Measurements from ENCODE around the gene DNMT3L. TPM values are rescaled to one million over a fixed set of nuclear protein-coding genes. Genes with fewer than 3 reads are reported as not detected.
A peak's percentile ranks its signal among the peaks of the same experiment; 100 is the strongest.

The DNMT3L gene
- total RNA-seq, 1 donor: not detected

DNA sequence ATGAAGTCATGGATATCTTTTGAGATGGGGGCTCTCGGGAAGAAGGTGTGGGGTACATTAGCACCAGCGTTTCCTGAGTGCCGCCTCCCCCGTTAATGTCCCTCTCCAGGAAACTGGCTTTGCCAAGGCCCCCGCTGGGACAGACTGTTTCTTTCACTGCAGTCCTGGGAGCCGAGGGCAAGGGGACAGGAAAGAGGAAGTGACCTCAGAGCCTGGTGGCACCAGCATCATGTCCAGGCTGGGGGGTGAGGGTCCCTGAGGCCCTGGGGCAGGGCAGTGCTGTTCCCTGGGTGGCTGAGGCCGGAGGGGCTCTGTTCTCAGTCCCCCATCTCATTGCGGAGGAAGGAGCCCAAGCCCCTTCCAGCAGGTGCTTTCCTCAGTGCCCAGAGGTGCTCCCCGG is 44.0 kb upstream of the DNMT3L start:
- no peak overlapping the region for H3K27ac ChIP-seq (ENCODE audit: low read depth, low read length)
- H3K4me3 ChIP-seq (ENCODE audit: insufficient read depth, low read length): no peak overlapping the region

DNA sequence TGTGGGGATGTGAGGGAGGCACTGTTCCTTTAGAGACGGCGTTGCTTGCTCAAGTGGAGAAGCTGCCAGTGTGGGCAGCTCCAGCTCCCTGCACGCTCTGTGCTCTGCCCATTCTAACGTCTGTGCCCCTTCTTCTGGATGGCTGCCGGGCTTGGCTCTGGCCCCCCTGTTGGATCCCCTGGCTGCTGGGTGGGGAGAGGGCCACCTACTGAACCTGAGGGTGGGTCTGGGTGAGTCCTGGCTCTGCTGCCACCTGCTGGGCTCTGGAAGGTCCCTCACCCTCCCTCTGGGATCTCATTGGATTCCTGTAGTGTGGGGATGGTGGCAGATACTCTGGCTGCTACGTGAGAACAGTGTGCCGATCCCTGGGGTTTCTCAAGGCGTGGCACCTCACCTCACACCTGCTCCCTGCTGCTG is 43.2 kb upstream of the DNMT3L start:
- H3K27ac ChIP-seq (ENCODE audit: low read depth, low read length): no peak overlapping the region
- TF ChIP-seq, protein P1, sequence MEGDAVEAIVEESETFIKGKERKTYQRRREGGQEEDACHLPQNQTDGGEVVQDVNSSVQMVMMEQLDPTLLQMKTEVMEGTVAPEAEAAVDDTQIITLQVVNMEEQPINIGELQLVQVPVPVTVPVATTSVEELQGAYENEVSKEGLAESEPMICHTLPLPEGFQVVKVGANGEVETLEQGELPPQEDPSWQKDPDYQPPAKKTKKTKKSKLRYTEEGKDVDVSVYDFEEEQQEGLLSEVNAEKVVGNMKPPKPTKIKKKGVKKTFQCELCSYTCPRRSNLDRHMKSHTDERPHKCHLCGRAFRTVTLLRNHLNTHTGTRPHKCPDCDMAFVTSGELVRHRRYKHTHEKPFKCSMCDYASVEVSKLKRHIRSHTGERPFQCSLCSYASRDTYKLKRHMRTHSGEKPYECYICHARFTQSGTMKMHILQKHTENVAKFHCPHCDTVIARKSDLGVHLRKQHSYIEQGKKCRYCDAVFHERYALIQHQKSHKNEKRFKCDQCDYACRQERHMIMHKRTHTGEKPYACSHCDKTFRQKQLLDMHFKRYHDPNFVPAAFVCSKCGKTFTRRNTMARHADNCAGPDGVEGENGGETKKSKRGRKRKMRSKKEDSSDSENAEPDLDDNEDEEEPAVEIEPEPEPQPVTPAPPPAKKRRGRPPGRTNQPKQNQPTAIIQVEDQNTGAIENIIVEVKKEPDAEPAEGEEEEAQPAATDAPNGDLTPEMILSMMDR (IDR thresholded peaks at IDR 0.05; ENCODE audit: extremely low read depth, low read depth, low read length): peak; percentile 68
- H3K79me2 ChIP-seq (ENCODE audit: insufficient read depth, low read length): peaks cover 53% of the 10 kb centered on the region
- no peaks in the 10 kb centered on the region for H3K36me3 ChIP-seq (ENCODE audit: insufficient read depth, low read length)
- peaks cover 6% of the 10 kb centered on the region for H3K4me1 ChIP-seq (ENCODE audit: insufficient read depth, low read length)
- H3K27me3 ChIP-seq (ENCODE audit: insufficient read depth, low read length): no peaks in the 10 kb centered on the region
- DNase-seq (ENCODE audit: insufficient read length, low spot score, missing footprints): peak; percentile 97
- H3K4me2 ChIP-seq (ENCODE audit: insufficient read depth, low read length): no peak overlapping the region
- H3K4me3 ChIP-seq (ENCODE audit: insufficient read depth, low read length): no peak overlapping the region
- H3K9me3 ChIP-seq (ENCODE audit: low read depth, low read length): no peaks in the 10 kb centered on the region
- H2AFZ ChIP-seq (ENCODE audit: low read length): no peak overlapping the region
- peaks cover 55% of the 10 kb centered on the region for H4K20me1 ChIP-seq (ENCODE audit: insufficient read depth, low read length)

More for the DNA sequence above, 44.0 kb upstream of the DNMT3L start:
- Histone ChIP-seq H4K20me1 (ENCODE audit: insufficient read depth, low read length) (peaks cover 54% of the 10 kb centered on the region), H3K9me3 (ENCODE audit: low read depth, low read length) (no peaks in the 10 kb centered on the region), H3K36me3 (ENCODE audit: insufficient read depth, low read length) (no peaks in the 10 kb centered on the region), H3K4me2 (ENCODE audit: insufficient read depth, low read length) (no peak overlapping the region), H3K79me2 (ENCODE audit: insufficient read depth, low read length) (peaks cover 49% of the 10 kb centered on the region), H3K4me1 (ENCODE audit: insufficient read depth, low read length) (peaks cover 4% of the 10 kb centered on the region), H3K27me3 (ENCODE audit: insufficient read depth, low read length) (no peaks in the 10 kb centered on the region), H2AFZ (ENCODE audit: low read length) (no peak overlapping the region)
- TF ChIP-seq, protein P1 (IDR thresholded peaks at IDR 0.05; ENCODE audit: extremely low read depth, low read depth, low read length): no peak
- DNase-seq (ENCODE audit: insufficient read length, low spot score, missing footprints): no peak

DNA sequence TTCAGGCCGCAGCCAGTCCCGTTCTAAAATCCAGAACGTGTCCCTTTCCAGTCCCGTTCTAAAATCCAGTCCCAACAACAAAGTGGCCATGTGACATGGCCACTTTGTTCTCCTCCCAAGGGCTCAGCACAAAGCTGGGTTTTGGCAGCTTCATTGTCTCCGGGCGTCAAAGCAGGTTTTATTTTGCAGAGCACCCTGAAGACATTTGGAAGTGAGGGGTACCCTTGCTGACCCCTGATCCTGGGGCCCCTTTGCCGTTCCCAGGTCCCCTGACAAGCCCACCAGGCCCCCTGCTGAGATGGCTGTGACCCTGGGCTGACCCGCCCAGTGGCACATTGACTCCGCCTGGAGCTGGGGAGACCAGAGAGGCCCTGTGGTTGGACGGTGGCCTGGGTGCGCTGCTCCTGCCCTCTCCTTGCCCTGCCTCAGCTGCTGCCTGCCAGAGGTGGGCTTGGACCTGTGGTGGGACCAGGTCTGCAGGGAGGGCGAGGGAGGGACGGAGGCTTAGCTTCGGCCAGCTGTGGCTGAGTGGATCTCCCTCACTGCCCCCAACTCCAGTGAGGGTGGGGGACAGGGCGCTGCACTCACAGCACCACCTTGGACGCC is 42.4 kb upstream of the DNMT3L start:
- Histone ChIP-seq H3K36me3 (ENCODE audit: insufficient read depth, low read length) (no peaks in the 10 kb centered on the region), H3K9me3 (ENCODE audit: low read depth, low read length) (no peaks in the 10 kb centered on the region), H3K27me3 (ENCODE audit: insufficient read depth, low read length) (no peaks in the 10 kb centered on the region), H2AFZ (ENCODE audit: low read length) (no peak overlapping the region), H3K79me2 (ENCODE audit: insufficient read depth, low read length) (peaks cover 57% of the 10 kb centered on the region), H3K4me2 (ENCODE audit: insufficient read depth, low read length) (no peak overlapping the region), H4K20me1 (ENCODE audit: insufficient read depth, low read length) (peaks cover 52% of the 10 kb centered on the region), H3K4me3 (ENCODE audit: insufficient read depth, low read length) (no peak overlapping the region), H3K4me1 (ENCODE audit: insufficient read depth, low read length) (peaks cover 9% of the 10 kb centered on the region), H3K27ac (ENCODE audit: low read depth, low read length) (no peak overlapping the region)
- TF ChIP-seq, protein P1 (IDR thresholded peaks at IDR 0.05; ENCODE audit: extremely low read depth, low read depth, low read length): no peak
- no peak for DNase-seq (ENCODE audit: insufficient read length, low spot score, missing footprints)

DNA sequence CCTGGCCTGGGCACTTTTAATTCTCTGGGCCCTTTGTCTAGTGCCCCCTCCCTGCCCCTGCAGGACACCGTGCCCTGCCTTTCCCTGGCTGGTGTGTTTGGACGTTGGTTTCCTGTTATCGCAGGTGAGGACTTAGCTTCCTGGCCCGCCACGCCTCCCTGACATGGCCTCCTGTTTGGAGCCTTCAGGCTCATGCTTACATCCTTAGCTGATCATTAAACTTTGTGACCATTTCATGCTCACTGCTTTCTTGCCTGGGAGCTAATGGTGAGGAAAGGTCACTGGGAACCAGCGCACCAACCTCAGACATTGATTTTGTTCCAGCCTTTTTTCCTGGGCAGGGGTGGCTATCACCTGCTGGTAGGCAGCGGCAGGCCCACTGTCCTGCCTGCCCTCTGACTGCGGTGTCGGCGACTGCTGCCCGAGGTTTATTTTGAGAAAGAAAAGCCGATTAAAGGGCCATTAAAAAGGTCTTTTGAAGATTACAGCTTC is 41.8 kb upstream of the DNMT3L start:
- H3K4me1 ChIP-seq (ENCODE audit: insufficient read depth, low read length): peaks cover 10% of the 10 kb centered on the region
- H3K79me2 ChIP-seq (ENCODE audit: insufficient read depth, low read length): peaks cover 57% of the 10 kb centered on the region
- no peak for DNase-seq (ENCODE audit: insufficient read length, low spot score, missing footprints)
- H3K27ac ChIP-seq (ENCODE audit: low read depth, low read length): no peak overlapping the region
- H3K4me2 ChIP-seq (ENCODE audit: insufficient read depth, low read length): no peak overlapping the region
- H3K9me3 ChIP-seq (ENCODE audit: low read depth, low read length): no peaks in the 10 kb centered on the region
- H3K36me3 ChIP-seq (ENCODE audit: insufficient read depth, low read length): no peaks in the 10 kb centered on the region
- TF ChIP-seq, protein P1 (IDR thresholded peaks at IDR 0.05; ENCODE audit: extremely low read depth, low read depth, low read length): no peak
- no peak overlapping the region for H2AFZ ChIP-seq (ENCODE audit: low read length)
- peaks cover 52% of the 10 kb centered on the region for H4K20me1 ChIP-seq (ENCODE audit: insufficient read depth, low read length)
- H3K27me3 ChIP-seq (ENCODE audit: insufficient read depth, low read length): no peaks in the 10 kb centered on the region
- no peak overlapping the region for H3K4me3 ChIP-seq (ENCODE audit: insufficient read depth, low read length)
